Measurements from ENCODE around the gene SNCAIP.
"Not testable (repeated sequence)": the region's sequence is repeated elsewhere in the genome, so short reads cannot be mapped to it uniquely, and the experiment has no call there.

SNCAIP gene

GRCh38 chr5:122470365-122470764 lies 158.3 kb downstream of the SNCAIP start:
- DNase-seq, result no peak

- DNase-seq, result no peak
Measured at GRCh38 chr5:122471031-122471751, 159.2 kb downstream of the SNCAIP start.

GRCh38 chr5:122471752-122472061 lies 159.7 kb downstream of the SNCAIP start:
- no peak for DNase-seq

- DNase-seq, result peak; percentile 2
Measured at GRCh38 chr5:122473138-122473843, 161.3 kb downstream of the SNCAIP start.

GRCh38 chr5:122473941-122474340 lies 161.9 kb downstream of the SNCAIP start:
- DNase-seq, result no peak

GRCh38 chr5:122478741-122479442 lies 166.9 kb downstream of the SNCAIP start:
- DNase-seq, result no peak

- no peak for DNase-seq
Measured at GRCh38 chr5:122480146-122480545, 168.1 kb downstream of the SNCAIP start.

- DNase-seq, result no peak
Measured at GRCh38 chr5:122484103-122484502, 172.1 kb downstream of the SNCAIP start.

- DNase-seq, result no peak
Measured at GRCh38 chr5:122485226-122485625, 173.2 kb downstream of the SNCAIP start.

GRCh38 chr5:122486616-122487015 lies 174.6 kb downstream of the SNCAIP start:
- not testable (repeated sequence) for DNase-seq

GRCh38 chr5:122490718-122491117 lies 178.7 kb downstream of the SNCAIP start:
- DNase-seq, result no peak

- DNase-seq, result no peak
Measured at GRCh38 chr5:122492675-122493074, 180.6 kb downstream of the SNCAIP start.

GRCh38 chr5:122493091-122494021 lies 181.3 kb downstream of the SNCAIP start:
- DNase-seq, result no peak

GRCh38 chr5:122494109-122494508 lies 182.1 kb downstream of the SNCAIP start:
- DNase-seq, result no peak

GRCh38 chr5:122498163-122498562 lies 186.1 kb downstream of the SNCAIP start:
- DNase-seq, result no peak

- no peak for DNase-seq
Measured at GRCh38 chr5:122499585-122499984, 187.5 kb downstream of the SNCAIP start.

GRCh38 chr5:122500245-122501088 lies 188.4 kb downstream of the SNCAIP start:
- no peak for DNase-seq

GRCh38 chr5:122501089-122501435 lies 189.0 kb downstream of the SNCAIP start:
- DNase-seq, result no peak

- DNase-seq, result no peak
Measured at GRCh38 chr5:122507045-122507444, 195.0 kb downstream of the SNCAIP start.

GRCh38 chr5:122507581-122507980 lies 195.5 kb downstream of the SNCAIP start:
- no peak for DNase-seq

GRCh38 chr5:122508623-122509022 lies 196.6 kb downstream of the SNCAIP start:
- DNase-seq, result no peak
